HG02938 (cell line): Measurements from ENCODE around the gene TRIM2.

Source experiments
- ATAC-seq: cut with Tn5 transposase; IDR thresholded peaks from one replicate; pipeline ENCODE4 v1.9.1; 2021; ENCODE audit warnings: mild to moderate bottlenecking, moderate library complexity; ENCODE audit not compliant: unreplicated experiment

TRIM2 gene

DNA sequence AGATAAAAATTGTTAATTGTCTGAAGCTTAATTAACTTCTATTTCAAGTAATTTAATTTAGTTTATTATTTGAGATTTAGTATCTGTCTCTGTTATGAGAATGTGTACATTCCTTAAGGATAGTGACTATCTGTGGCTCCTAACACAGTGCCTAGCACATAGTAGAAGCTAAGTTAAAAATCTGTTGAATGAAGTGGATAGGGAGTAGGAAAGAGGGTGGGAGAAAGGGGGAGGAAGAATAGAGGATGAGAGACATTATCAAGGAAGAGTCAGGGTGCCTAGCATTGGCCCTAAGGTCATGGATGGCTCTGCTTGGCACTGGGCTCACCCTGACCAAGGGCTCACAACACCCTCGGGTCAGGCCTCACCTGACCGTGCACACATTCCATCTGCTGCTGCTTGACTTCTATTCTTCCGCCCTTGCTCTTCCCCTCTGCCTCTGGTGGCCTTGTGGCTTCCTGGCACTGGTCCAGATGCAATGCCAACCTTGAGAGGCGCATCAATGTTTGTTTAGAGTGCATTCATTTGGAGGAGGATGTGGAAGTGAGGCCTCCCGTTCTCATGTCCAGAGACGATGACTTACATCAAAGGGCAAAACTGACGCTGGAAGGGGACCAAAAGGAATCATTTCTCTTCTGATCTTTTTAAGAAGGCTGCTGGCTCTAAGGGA lies 42.3 kb downstream of the TRIM2 start:
- no peak for ATAC-seq

DNA sequence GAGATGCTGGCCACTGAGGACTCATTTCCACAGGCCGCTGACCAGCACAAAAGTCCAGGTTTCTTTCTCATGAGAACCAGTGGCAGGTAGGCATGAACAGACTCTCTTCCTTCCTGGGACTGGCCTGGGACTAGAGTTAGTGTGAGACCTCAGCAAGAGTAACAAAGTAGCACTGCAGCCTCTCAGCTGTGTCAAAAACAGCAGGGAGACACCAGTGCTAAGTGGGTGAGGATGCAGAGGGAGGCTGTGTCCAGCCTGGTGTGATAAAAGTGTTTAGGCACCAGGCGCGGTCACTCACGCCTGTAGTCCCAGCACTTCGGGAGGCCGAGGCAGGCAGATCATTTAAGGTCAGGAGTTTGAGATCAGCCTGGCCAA lies 42.9 kb downstream of the TRIM2 start:
- ATAC-seq = no peak

GRCh38 chr4:153248641-153249198 lies 44.5 kb downstream of the TRIM2 start:
- peak; percentile 9 for ATAC-seq

GRCh38 chr4:153249199-153250041 lies 45.2 kb downstream of the TRIM2 start:
- peak; percentile 95 for ATAC-seq

DNA sequence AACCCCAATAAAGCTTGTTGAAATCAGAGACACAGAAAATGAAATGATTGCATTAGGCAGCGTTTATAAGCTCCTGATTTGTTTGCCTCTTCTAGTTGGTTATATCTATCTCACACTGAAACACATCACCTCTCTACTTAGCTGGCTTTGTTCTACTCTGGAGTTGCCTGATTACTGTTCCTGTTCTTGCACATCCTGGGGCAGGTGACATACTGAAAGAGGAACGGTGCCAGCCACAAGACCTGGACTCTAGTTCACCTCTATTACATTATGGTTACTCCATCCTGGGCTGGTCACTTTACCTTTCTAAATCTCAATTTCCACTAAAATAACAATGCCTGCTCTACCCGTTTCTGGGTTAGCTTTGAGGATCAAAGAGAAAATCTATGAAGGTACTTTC lies 47.9 kb downstream of the TRIM2 start:
- ATAC-seq = peak; percentile 30

DNA sequence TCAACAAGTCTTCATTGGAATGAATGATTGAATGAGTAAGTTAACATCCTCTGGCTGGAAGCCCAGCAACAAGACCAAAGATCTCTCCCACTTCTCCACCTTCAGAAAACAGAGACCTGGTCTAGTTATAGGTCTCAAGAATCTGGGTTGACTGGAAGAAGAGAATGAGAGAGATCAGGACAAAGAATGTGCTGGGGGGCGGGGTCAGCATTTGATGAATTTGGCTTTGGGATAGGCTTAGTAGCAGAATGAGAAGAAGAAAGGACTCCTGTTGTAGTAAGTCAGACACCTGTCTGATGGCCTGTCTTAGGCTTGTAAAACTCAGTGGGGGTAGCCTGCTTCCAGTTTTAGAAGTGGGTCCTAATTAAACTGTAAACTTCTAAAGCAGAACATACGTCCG lies 51.0 kb downstream of the TRIM2 start:
- ATAC-seq = no peak

GRCh38 chr4:153257151-153257620 lies 52.9 kb downstream of the TRIM2 start:
- ATAC-seq = no peak

DNA sequence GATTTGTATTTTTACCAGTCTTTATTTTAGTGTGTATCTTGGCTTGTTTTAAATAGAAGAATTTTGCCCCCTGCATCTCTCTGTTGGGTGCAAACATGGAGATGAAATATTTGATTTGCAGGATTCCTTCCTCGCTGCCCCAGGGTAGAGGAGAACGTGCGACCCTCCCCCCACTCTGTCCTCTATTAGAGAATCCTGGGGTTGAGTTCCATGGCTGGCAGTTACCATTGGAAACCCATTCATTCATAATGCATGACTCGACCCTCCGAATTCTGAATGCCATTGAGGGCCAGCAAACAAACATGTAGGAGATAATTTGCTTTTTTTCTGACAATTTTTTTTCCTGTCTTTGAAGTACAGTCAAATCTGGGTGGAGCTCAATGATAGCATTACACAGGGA lies 53.7 kb downstream of the TRIM2 start:
- ATAC-seq = no peak

DNA sequence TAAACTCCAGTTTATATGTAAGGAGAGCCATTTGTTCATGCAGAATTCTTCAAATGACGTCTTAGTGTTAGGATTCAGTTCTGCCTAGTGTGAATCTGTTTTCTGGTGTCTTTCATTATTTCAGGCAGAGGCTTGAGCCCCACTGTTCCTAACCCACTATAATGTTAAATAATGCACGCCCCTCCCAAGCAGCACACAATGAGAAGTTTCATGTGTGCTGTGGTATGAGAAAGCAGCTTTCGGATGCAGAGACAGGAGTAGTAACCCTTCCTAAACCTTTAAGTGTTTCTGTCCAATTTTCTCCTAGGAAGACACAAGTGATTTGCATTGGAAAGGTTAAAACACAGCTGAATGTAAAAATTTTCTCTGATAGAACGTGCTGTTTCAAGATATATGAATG lies 54.5 kb downstream of the TRIM2 start:
- no peak for ATAC-seq

DNA sequence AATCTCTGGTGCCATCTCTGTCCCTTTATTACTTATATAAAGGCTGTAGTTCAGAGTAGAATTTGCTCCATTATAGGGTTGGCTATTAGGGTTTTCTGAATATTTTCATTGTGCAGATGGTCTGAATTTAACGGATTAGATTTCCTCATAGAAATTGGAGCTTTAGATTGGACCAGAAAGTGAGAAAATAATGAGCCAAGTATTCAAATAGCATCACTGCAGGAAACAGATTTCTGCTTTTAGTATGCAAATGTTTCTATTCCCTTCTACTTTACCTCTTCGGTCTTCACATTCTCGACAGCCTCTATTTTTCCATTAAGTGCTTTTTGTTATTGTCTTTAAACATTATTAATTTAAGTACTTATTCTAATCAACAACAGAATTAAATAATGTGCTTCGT lies 55.4 kb downstream of the TRIM2 start:
- ATAC-seq = no peak

GRCh38 chr4:153260132-153260531 lies 55.9 kb downstream of the TRIM2 start:
- ATAC-seq = no peak

- ATAC-seq = no peak
Observed at GRCh38 chr4:153260553-153261300, 56.5 kb downstream of the TRIM2 start.

GRCh38 chr4:153261461-153261860 lies 57.2 kb downstream of the TRIM2 start:
- no peak for ATAC-seq

GRCh38 chr4:153261914-153262313 lies 57.7 kb downstream of the TRIM2 start:
- no peak for ATAC-seq

GRCh38 chr4:153265306-153266047 lies 61.2 kb downstream of the TRIM2 start:
- ATAC-seq = no peak

DNA sequence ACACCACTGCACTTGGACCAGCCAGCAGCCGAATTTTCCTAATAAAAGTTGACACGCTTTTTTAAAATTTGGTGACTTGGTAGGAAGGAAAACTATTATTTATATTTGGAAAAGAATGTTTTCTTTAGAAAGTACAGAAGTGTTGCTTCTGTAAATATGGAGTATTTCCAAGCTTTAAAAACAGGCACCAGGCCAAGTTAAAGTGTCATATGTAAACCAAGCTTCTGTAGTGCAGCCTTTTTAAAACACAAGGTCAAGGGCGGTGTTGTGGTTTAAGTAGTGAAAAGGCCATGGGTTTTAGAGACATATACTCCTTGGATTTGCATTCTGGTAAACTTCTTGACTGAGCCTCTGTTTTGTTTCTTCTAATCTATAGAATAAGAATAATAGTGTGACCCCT lies 62.7 kb downstream of the TRIM2 start:
- no peak for ATAC-seq

GRCh38 chr4:153267890-153268289 lies 63.6 kb downstream of the TRIM2 start:
- no peak for ATAC-seq

- ATAC-seq = no peak
Observed at GRCh38 chr4:153268295-153268694, 64.1 kb downstream of the TRIM2 start.

- no peak for ATAC-seq
Observed at GRCh38 chr4:153269218-153269990, 65.2 kb downstream of the TRIM2 start.

DNA sequence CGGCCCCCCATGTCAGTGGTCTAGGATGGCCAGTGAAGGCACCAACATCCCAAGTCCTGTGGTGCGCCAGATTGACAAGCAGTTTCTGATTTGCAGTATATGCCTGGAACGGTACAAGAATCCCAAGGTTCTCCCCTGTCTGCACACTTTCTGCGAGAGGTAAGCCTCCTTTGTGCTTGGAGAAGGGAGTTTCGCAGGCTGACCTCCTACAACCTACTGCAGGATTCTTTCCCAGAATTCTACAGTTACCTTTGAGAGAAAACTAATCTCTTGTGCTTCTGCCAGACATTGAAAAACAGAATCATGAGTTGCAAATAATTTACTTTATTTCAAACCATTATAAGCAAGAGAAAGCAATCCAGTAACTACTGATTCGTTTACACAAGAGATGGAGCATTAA lies 66.1 kb downstream of the TRIM2 start:
- ATAC-seq = no peak
